Measurements from ENCODE around the gene POLR2E.

DNA sequence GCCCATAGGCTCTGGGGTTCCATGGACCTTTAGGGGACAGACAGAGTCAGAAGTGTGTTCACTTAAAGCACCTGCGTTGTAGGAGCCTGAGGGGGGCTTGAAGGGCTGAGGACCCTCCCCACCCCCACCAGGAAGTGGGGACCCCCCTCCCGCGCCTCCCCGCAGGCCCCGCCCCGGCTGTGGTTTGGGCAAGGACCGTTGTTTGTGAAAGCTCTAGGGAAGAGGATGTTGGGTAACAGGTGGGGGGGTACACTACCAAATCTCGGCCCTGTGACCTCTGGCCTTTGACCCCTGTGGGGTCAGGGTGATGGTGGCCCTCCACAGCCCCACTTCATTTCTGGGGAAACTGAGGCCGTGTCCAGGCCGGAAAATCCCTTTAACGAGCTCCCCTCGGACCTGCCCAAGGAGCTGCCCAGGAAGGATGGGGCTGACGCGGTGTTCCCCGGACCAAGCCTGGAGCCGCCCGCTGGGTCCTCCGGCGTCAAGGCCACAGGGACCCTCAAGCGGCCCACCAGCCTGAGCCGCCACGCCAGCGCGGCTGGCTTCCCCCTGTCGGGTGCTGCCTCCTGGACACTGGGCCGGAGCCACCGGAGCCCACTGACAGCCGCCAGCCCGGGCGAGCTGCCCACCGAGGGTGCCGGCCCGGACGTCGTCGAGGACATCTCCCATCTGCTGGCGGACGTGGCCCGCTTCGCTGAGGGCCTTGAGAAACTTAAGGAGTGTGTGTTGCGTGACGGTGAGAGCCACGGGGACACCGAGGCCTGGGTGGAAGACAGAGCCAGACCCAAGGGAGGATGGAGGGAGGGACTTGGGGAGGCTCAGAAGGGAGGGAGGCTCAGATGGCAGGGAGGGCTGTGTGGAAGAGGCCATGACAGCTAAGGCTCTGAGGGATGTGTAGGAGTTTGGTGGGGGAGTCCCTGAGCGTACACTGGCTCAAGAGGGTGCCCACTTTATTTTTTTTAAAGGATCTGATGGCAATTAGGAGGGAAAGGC is 26.9 kb downstream of the POLR2E start:
- TF ChIP-seq CTCF (IDR thresholded peaks at IDR 0.05) (no peak), EZH2 (IDR thresholded peaks at IDR 0.05; ENCODE audit: borderline replicate concordance, insufficient read depth, low read depth, low read length, poor library complexity, severe bottlenecking) (no peak)

Measured in B cell (primary cell).